Activated CD8-positive, alpha-beta T cell treated with anti-CD3 and anti-CD28 coated beads for 36 hours (primary cell): ENCODE results near the gene RGP1. TPM values are rescaled to one million over a fixed set of nuclear protein-coding genes. Genes with fewer than 3 reads are reported as not detected.

ENCODE experiments used
- ATAC-seq: fragments of 200-7000 bp; cut with Tn5 transposase; one replicate; pipeline ENCODE4 v1.10.0; 2021; ENCODE audit warnings: mild to moderate bottlenecking, moderate library complexity
- CTCF ChIA-PET: fragments of 350-600 bp; sonication (Branson Sonifier 250); formaldehyde crosslinking; loops from one replicate; lab custom pipeline; 2021; ENCODE audit warnings: antibody characterized with exemption; lab: Charles Lee
- POLR2A ChIA-PET: fragments of 350-600 bp; sonication (Branson Sonifier 250); formaldehyde crosslinking; loops from one replicate; lab custom pipeline; 2021; ENCODE audit warnings: antibody characterized with exemption; lab: Charles Lee
- DNase-seq: peaks from one replicate; pipeline ENCODE4 v3.0.0-alpha.2; 2020
- H3K27ac Mint-ChIP-seq: one replicate; pipeline ENCODE4 v1.8.0; 2021; ENCODE audit warnings: mild to moderate bottlenecking, mixed read lengths
- H3K27me3 Mint-ChIP-seq: one replicate; pipeline ENCODE4 v1.8.0; 2021; ENCODE audit warnings: mixed read lengths
- H3K36me3 Mint-ChIP-seq: one replicate; pipeline ENCODE4 v1.8.0; 2021; ENCODE audit warnings: low read depth, mixed read lengths
- H3K4me1 Mint-ChIP-seq: one replicate; pipeline ENCODE4 v1.8.0; 2021; ENCODE audit warnings: low read depth, mixed read lengths
- H3K4me3 Mint-ChIP-seq: one replicate; pipeline ENCODE4 v1.8.0; 2021; ENCODE audit warnings: mild to moderate bottlenecking, moderate library complexity, mixed read lengths
- H3K9me3 Mint-ChIP-seq: one replicate; pipeline ENCODE4 v1.8.0; 2021; ENCODE audit warnings: mixed read lengths
- intact Hi-C: fragments of 100-400 bp; cut with micrococcal nuclease; formaldehyde crosslinking; loops from one replicate; pipeline ENCODE4 v1.10.0; 2022
- total RNA-seq, 2 experiments: library from RNA; stranded (reverse); gene quantifications; one replicate each; pipeline ENCODE4 v1.2.3, GENCODE V29; 2021
- TF ChIP-seq, protein P1 (sequence below): fragments of 200-600 bp; IDR thresholded peaks from one replicate; pipeline ENCODE4 v1.8.0; 2022; ENCODE audit warnings: antibody characterized with exemption, mild to moderate bottlenecking

The RGP1 gene
- total RNA-seq, 2 experiments from 2014 or later = 13.0 to 14.8 TPM

DNA sequence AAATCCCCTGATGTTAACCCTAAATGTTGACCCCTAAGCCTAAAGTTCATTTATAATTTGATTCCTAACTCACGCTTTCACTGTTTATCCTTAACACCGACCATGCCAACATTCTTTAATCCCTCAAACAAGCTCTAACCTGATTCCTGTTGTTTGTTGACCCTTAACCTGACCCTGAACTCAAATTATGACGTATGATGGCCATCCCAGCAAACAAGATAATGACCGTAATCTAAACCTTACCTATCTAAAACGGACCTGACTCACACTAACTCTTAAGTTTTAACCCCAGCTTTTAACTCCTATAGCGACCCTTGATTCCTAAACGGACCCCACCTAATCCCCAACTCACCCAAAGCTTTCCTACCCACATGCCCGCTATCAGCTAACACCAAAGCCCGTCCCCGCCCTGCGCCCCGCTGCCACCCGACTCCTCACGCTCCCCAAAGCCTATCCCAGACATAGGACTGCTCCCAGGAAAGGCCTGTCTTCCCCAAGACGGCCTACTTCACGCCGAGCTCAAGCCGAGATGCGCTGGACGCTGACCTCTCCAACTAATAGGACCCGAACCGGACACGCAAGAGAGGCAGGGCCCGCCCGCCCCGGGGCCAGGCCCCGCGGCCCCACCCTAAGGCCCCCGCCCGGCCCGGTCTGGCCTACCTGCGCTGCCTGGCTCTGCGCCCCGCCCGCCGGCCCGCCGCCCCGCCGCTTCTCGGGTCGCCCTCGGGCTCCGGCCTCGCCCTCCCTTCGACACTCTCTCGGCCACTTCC lies 17.5 kb upstream of the RGP1 start:
- TF ChIP-seq, protein P1, sequence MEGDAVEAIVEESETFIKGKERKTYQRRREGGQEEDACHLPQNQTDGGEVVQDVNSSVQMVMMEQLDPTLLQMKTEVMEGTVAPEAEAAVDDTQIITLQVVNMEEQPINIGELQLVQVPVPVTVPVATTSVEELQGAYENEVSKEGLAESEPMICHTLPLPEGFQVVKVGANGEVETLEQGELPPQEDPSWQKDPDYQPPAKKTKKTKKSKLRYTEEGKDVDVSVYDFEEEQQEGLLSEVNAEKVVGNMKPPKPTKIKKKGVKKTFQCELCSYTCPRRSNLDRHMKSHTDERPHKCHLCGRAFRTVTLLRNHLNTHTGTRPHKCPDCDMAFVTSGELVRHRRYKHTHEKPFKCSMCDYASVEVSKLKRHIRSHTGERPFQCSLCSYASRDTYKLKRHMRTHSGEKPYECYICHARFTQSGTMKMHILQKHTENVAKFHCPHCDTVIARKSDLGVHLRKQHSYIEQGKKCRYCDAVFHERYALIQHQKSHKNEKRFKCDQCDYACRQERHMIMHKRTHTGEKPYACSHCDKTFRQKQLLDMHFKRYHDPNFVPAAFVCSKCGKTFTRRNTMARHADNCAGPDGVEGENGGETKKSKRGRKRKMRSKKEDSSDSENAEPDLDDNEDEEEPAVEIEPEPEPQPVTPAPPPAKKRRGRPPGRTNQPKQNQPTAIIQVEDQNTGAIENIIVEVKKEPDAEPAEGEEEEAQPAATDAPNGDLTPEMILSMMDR = no peak
- H3K9me3 Mint-ChIP-seq = no peaks in the 10 kb centered on the region
- DNase-seq = peak; percentile 41
- peaks cover 23% of the 10 kb centered on the region for H3K4me1 Mint-ChIP-seq
- ChIA-PET POLR2A (interaction anchor here (0.6 to 4.5 kb wide), 18 partner anchors 11 to 616 kb away, joined by 3 to 17 read pairs (median 3); partner anchors contain the start of genes CCDC107, MSMP and RMRP), CTCF (interaction anchor here (0.7 to 14.0 kb wide), 15 partner anchors 12 to 131 kb away, joined by 3 to 170 read pairs (median 8); partner anchors contain the start of genes ARHGEF39, CCDC107, GBA2 and HINT2)
- no peak for ATAC-seq
- peak overlapping the region; percentile 96 for H3K27ac Mint-ChIP-seq
- no peaks in the 10 kb centered on the region for H3K27me3 Mint-ChIP-seq
- intact Hi-C loops = loop anchor here (5.0 kb wide), 2 partner anchors 86 to 129 kb away; partner anchors contain the start of gene HINT2
- no peak overlapping the region for H3K4me3 Mint-ChIP-seq
- H3K36me3 Mint-ChIP-seq = peaks cover 19% of the 10 kb centered on the region

DNA sequence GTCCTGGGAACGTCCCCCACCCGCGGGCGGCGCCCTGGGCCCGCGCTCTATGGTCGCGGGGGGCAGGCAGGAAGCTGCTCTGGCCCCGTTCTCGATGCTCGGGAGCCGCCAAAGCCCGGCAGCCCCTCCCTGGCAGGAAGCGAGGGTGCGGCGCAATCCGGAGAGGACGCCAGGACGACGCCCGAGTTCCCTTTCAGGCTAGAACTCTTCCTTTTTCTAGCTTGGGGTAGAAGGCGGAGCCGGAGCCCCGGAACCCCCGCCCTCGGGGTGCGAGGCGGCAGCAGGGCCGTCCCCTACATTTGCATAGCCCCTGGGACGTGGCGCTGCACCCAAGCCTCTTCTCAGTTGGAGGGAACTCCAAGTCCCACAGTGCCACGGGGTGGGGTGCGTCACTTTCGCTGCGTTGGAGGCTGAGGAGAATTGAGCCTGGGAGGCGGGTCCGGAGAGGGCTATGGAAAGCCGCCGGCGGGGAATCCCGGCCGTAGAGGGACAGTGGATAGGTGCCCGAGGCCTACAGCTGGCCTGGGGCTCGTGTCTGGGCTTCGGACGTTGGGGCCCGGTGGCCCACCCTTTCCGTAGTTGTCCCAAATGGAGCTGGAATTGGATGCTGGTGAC lies 16.8 kb upstream of the RGP1 start, which contains the start of the genes CREB3 and TLN1:
CREB3 (plus strand) TSS at position 482 of the 615 bp plus-strand sequence; CDS start at position 589, 107 bp downstream.
TLN1 (minus strand) TSS at position 11 of the 615 bp plus-strand sequence. CDS start 6,501 bp downstream, outside the sequence.
- ChIA-PET POLR2A (interaction anchor here (0.8 to 4.5 kb wide), 15 partner anchors 12 to 620 kb away, joined by 3 to 17 read pairs (median 4); partner anchors contain the start of genes CCDC107, MSMP and RMRP), CTCF (interaction anchor here (0.7 to 14.0 kb wide), 13 partner anchors 12 to 128 kb away, joined by 3 to 170 read pairs (median 12); partner anchors contain the start of genes ARHGEF39, CCDC107, HINT2 and RMRP)
- Mint-ChIP-seq H3K9me3 (no peaks in the 10 kb centered on the region), H3K4me3 (no peak within 1 kb of the TSS), H3K27me3 (no peaks in the 10 kb centered on the region), H3K36me3 (peaks cover 22% of the 10 kb centered on the region), H3K27ac (peak within 1 kb of the TSS; percentile 96), H3K4me1 (peaks cover 23% of the 10 kb centered on the region)
- intact Hi-C loops = loop anchor here (5.0 kb wide), 2 partner anchors 85 to 130 kb away; partner anchors contain the start of gene HINT2
- peak; percentile 98 for DNase-seq
- TF ChIP-seq, protein P1 = no peak
- ATAC-seq = peak; percentile 86

DNA sequence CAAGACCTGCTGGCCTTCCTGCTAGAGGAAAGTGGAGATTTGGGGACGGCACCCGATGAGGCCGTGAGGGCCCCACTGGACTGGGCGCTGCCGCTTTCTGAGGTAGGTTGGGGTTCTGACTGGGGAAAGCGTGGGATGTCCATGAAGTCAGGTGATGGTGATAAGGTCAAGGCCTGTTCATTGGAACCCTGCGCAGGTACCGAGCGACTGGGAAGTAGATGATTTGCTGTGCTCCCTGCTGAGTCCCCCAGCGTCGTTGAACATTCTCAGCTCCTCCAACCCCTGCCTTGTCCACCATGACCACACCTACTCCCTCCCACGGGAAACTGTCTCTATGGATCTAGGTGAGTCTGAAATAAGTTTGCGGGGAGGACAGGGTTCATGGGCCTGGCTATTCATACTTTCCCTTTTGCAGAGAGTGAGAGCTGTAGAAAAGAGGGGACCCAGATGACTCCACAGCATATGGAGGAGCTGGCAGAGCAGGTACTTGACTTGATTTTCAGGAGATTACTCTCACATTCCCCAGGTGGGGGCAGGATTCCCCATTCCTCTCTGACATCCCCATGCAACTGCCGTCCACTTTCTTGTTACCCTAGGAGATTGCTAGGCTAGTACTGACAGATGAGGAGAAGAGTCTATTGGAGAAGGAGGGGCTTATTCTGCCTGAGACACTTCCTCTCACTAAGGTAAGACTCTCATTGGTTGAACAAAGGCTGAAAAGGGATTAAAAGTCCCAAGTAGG lies 16.1 kb upstream of the RGP1 start:
- intact Hi-C loops = loop anchor here (5.0 kb wide), 2 partner anchors 84 to 131 kb away; partner anchors contain the start of gene HINT2
- CTCF ChIA-PET = interaction anchor here (1.0 to 14.0 kb wide), 9 partner anchors 13 to 129 kb away, joined by 4 to 170 read pairs (median 21); partner anchors contain the start of genes ARHGEF39, CCDC107, RMRP and TESK1
- Mint-ChIP-seq H3K9me3 (no peaks in the 10 kb centered on the region), H3K4me3 (no peak overlapping the region), H3K27me3 (no peaks in the 10 kb centered on the region), H3K36me3 (peaks cover 22% of the 10 kb centered on the region), H3K4me1 (peaks cover 23% of the 10 kb centered on the region), H3K27ac (peak overlapping the region; percentile 96)
- peak; percentile 12 for ATAC-seq
- TF ChIP-seq, protein P1 = no peak
- POLR2A ChIA-PET = interaction anchor here (0.8 to 4.5 kb wide), 11 partner anchors 12 to 621 kb away, joined by 3 to 17 read pairs (median 3); partner anchors contain the start of genes CCDC107, RMRP and SPAG8
- DNase-seq = peak; percentile 68

DNA sequence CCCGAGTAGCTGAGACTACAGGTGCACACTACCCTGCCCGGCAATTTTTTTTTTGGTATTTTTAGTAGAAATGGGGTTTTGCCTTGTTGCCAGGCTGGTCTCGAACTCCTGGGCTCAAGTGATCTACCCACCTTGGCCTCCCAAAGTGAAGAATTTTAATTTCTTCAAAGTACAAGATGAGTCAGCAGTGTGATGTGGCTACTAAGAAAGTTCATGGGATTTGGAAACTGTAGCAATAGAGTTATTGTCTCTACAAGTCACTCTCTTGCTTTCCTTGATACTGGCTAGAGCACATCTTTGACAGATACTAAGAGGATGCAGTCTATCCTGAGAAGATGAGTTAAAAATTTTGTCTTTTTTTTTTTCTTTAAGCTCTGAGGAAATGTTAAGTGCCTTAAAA lies 15.0 kb upstream of the RGP1 start:
- ATAC-seq = no peak
- intact Hi-C loops = loop anchor here (5.0 kb wide), 2 partner anchors 83 to 132 kb away; partner anchors contain the start of gene HINT2
- no peaks in the 10 kb centered on the region for H3K27me3 Mint-ChIP-seq

More for the DNA sequence above, 15.0 kb upstream of the RGP1 start:
- no peak for DNase-seq
- Mint-ChIP-seq H3K4me3 (peak overlapping the region; percentile 3), H3K36me3 (peaks cover 30% of the 10 kb centered on the region), H3K27ac (peak overlapping the region; percentile 26), H3K4me1 (peaks cover 23% of the 10 kb centered on the region), H3K9me3 (no peaks in the 10 kb centered on the region)
- TF ChIP-seq, protein P1 = no peak
- CTCF ChIA-PET = interaction anchor here (2.9 to 3.3 kb wide), 3 partner anchors 12 to 38 kb away, joined by 19 to 51 read pairs (median 21); partner anchors contain the start of genes GBA2 and RGP1
- POLR2A ChIA-PET = interaction anchor here (0.6 to 4.5 kb wide), 5 partner anchors 13 to 1386 kb away, joined by 3 to 16 read pairs (median 3); partner anchors contain the start of gene ZCCHC7
